ENCODE measurements around the gene TMEM131. TPM values are rescaled to one million over a fixed set of nuclear protein-coding genes. Genes with fewer than 3 reads are reported as not detected.
A peak's percentile ranks its signal among the peaks of the same experiment; 100 is the strongest.

TMEM131 gene
- total RNA-seq, 4 donors from 2014 or later = 10.3 to 39.2 (median 20.0) TPM

- no peak overlapping the region for H3K4me3 ChIP-seq
- peaks cover 0 to 30% of the 10 kb centered on the region in 2 donors for H3K36me3 ChIP-seq
- no peaks in the 10 kb centered on the region for H3K9me3 ChIP-seq
- ATAC-seq (no peak), DNase-seq (no peak)
- peaks cover 0 to 6% of the 10 kb centered on the region in 2 donors for H3K4me1 ChIP-seq
- intact Hi-C loops (cut with DNase I; ENCODE audit: low total_unique reads) = no loop called here
- H3K27me3 ChIP-seq = no peaks in the 10 kb centered on the region
- H3K27ac ChIP-seq = no peak overlapping the region
- in situ Hi-C loops (cut with MboI; ENCODE audit: low sequenced_read_pairs in 4 of 4) = no loop called here
- TF ChIP-seq POLR2A (IDR thresholded peaks at IDR 0.05) = no peak
- peak in 1 of 5 experiments; percentile 39 for TF ChIP-seq CTCF (IDR thresholded peaks at IDR 0.05 in 4 of 5, conservative IDR thresholded peaks at IDR 0.05 in 1 of 5)
Observed at GRCh38 chr2:97774425-97774824, 221.3 kb downstream of the TMEM131 start.

- no peak for ATAC-seq
- in situ Hi-C loops (cut with MboI; ENCODE audit: low sequenced_read_pairs in 4 of 4) = no loop called here
- intact Hi-C loops (cut with DNase I; ENCODE audit: low total_unique reads) = no loop called here
- H3K36me3 ChIP-seq = peaks cover 0 to 34% of the 10 kb centered on the region in 2 donors
- H3K4me3 ChIP-seq = no peak overlapping the region
- no peaks in the 10 kb centered on the region for H3K9me3 ChIP-seq
- no peaks in the 10 kb centered on the region for H3K27me3 ChIP-seq
- TF ChIP-seq CTCF (IDR thresholded peaks at IDR 0.05 in 4 of 5, conservative IDR thresholded peaks at IDR 0.05 in 1 of 5) (no peak), POLR2A (IDR thresholded peaks at IDR 0.05) (no peak)
- DNase-seq = no peak
- H3K4me1 ChIP-seq = peaks cover 13 to 34% of the 10 kb centered on the region in 2 donors
- no peak overlapping the region for H3K27ac ChIP-seq
Observed at GRCh38 chr2:97770445-97770844, 225.3 kb downstream of the TMEM131 start.

GRCh38 chr2:97769711-97770110, 226.0 kb downstream of the TMEM131 start:
- Histone ChIP-seq H3K27ac (no peak overlapping the region), H3K4me1 (peaks cover 13 to 34% of the 10 kb centered on the region in 2 donors), H3K27me3 (no peaks in the 10 kb centered on the region), H3K36me3 (peaks cover 0 to 34% of the 10 kb centered on the region in 2 donors), H3K4me3 (no peak overlapping the region), H3K9me3 (no peaks in the 10 kb centered on the region)
- DNase-seq (no peak), ATAC-seq (no peak)
- TF ChIP-seq POLR2A (IDR thresholded peaks at IDR 0.05) = no peak
- no peak for TF ChIP-seq CTCF (IDR thresholded peaks at IDR 0.05 in 4 of 5, conservative IDR thresholded peaks at IDR 0.05 in 1 of 5)
- intact Hi-C loops (cut with DNase I; ENCODE audit: low total_unique reads) (no loop called here), in situ Hi-C loops (cut with MboI; ENCODE audit: low sequenced_read_pairs in 4 of 4) (no loop called here)

- intact Hi-C loops (cut with DNase I; ENCODE audit: low total_unique reads) = no loop called here
- peak; percentile 31 to 47 for ATAC-seq
- no peak for DNase-seq
- no peak for TF ChIP-seq POLR2A (IDR thresholded peaks at IDR 0.05)
- no peak overlapping the region for H3K4me3 ChIP-seq
- H3K4me1 ChIP-seq = peaks cover 13 to 34% of the 10 kb centered on the region in 2 donors
- no peaks in the 10 kb centered on the region for H3K9me3 ChIP-seq
- H3K27me3 ChIP-seq = no peaks in the 10 kb centered on the region
- peaks cover 0 to 34% of the 10 kb centered on the region in 2 donors for H3K36me3 ChIP-seq
- peak overlapping the region in 2 of 4 donors; percentile 23 to 46 for H3K27ac ChIP-seq
- in situ Hi-C loops (cut with MboI; ENCODE audit: low sequenced_read_pairs in 4 of 4) = no loop called here
Observed at GRCh38 chr2:97769308-97769707, 226.4 kb downstream of the TMEM131 start.

GRCh38 chr2:97766567-97766966, 229.2 kb downstream of the TMEM131 start:
- H3K36me3 ChIP-seq = peaks cover 0 to 45% of the 10 kb centered on the region in 2 donors
- peaks cover 13 to 34% of the 10 kb centered on the region in 2 donors for H3K4me1 ChIP-seq
- intact Hi-C loops (cut with DNase I; ENCODE audit: low total_unique reads) (no loop called here), in situ Hi-C loops (cut with MboI; ENCODE audit: low sequenced_read_pairs in 4 of 4) (no loop called here)
- H3K4me3 ChIP-seq = no peak overlapping the region
- peak overlapping the region in 2 of 4 donors; percentile 11 to 46 for H3K27ac ChIP-seq
- DNase-seq (no peak), ATAC-seq (no peak)
- H3K9me3 ChIP-seq = no peaks in the 10 kb centered on the region
- no peak for TF ChIP-seq CTCF (IDR thresholded peaks at IDR 0.05 in 4 of 5, conservative IDR thresholded peaks at IDR 0.05 in 1 of 5)
- TF ChIP-seq POLR2A (IDR thresholded peaks at IDR 0.05) = no peak
- no peaks in the 10 kb centered on the region for H3K27me3 ChIP-seq
